Stimulated activated CD4-positive, alpha-beta T cell treated with anti-CD3 and anti-CD28 coated beads, TNF-alpha, amount 100 ng/mL, for 48 hours (primary cell): Measurements from ENCODE around the gene GSN.

Experiments used
- DNase-seq, 3 donors: peaks; one replicate each; pipeline ENCODE4 v3.0.0-alpha.2; 2020; ENCODE audit warnings: low read depth in 3 of 3

The GSN gene

GRCh38 chr9:121371495-121372061 is 103.6 kb downstream of the GSN start:
- no peak for DNase-seq

GRCh38 chr9:121372239-121373010 is 104.5 kb downstream of the GSN start:
- DNase-seq: no peak

- DNase-seq: no peak
These were observed 105.2 kb downstream of the GSN start for GRCh38 chr9:121373011-121373729.

GRCh38 chr9:121376214-121376830 is 108.4 kb downstream of the GSN start:
- no peak for DNase-seq

GRCh38 chr9:121380846-121381245 is 112.9 kb downstream of the GSN start:
- DNase-seq: no peak
